MV-4-11 (cell line): ENCODE measurements around the gene ESRRA.
"Not testable (repeated sequence)": the region's sequence is repeated elsewhere in the genome, so short reads cannot be mapped to it uniquely, and the experiment has no call there.

Experiments used
- DNase-seq: peaks from one replicate; lab custom pipeline; 2025; lab: John Stamatoyannopoulos, UW

The ESRRA gene

GRCh38 chr11:64292460-64293254 is 12.7 kb upstream of the ESRRA start:
- DNase-seq: no peak

- DNase-seq: no peak
These were observed 10.6 kb upstream of the ESRRA start for GRCh38 chr11:64294774-64295173.

DNA sequence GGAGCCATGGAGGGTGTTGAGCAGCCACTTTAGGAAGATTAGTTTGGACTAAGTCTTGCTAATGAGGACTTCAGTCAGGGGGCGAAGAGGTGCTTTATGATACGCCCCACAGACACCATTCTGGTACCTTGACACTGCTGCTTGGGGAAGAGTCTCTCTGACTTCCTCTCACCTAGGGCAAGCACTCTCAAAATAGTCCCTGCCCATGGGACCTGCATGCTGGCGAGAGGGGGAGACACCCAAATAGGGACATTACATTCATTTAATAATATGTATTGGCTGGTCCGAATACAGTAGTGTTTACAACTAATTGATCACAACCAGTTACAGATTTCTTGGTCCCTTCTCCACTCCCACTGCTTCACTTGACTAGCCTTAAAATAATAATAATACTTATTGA is 9.6 kb upstream of the ESRRA start:
- no peak for DNase-seq

GRCh38 chr11:64296236-64296635 is 9.1 kb upstream of the ESRRA start:
- DNase-seq: no peak

DNA sequence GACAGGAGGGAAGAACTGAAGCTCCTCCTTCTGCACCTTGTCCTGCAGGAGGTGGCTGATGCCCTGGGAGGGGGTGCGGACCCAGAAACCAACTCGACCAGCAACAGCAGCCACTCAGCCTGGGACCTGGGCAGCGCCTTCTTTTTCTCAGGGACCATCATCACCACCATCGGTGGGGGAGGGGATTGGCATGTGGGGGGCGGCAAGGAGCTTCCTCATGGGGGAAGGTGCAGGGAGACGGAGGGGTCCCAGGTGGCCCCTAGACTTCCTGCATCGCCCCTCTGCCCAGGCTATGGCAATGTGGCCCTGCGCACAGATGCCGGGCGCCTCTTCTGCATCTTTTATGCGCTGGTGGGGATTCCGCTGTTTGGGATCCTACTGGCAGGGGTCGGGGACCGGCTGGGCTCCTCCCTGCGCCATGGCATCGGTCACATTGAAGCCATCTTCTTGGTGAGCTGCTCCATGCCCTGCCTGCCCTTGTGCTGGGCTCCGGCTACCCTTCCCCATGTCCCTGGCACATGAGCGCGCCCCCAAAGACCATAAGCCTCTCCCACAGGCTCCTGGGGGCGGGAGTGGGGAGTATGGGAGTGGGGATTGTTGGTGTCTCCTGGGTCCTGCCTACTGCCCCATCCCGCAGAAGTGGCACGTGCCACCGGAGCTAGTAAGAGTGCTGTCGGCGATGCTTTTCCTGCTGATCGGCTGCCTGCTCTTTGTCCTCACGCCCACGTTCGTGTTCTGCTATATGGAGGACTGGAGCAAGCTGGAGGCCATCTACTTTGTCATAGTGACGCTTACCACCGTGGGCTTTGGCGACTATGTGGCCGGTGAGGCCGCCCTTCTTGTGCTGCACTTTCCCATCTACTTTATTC is 8.3 kb upstream of the ESRRA start:
- no peak for DNase-seq

GRCh38 chr11:64297699-64298358 is 7.5 kb upstream of the ESRRA start:
- DNase-seq: no peak

DNA sequence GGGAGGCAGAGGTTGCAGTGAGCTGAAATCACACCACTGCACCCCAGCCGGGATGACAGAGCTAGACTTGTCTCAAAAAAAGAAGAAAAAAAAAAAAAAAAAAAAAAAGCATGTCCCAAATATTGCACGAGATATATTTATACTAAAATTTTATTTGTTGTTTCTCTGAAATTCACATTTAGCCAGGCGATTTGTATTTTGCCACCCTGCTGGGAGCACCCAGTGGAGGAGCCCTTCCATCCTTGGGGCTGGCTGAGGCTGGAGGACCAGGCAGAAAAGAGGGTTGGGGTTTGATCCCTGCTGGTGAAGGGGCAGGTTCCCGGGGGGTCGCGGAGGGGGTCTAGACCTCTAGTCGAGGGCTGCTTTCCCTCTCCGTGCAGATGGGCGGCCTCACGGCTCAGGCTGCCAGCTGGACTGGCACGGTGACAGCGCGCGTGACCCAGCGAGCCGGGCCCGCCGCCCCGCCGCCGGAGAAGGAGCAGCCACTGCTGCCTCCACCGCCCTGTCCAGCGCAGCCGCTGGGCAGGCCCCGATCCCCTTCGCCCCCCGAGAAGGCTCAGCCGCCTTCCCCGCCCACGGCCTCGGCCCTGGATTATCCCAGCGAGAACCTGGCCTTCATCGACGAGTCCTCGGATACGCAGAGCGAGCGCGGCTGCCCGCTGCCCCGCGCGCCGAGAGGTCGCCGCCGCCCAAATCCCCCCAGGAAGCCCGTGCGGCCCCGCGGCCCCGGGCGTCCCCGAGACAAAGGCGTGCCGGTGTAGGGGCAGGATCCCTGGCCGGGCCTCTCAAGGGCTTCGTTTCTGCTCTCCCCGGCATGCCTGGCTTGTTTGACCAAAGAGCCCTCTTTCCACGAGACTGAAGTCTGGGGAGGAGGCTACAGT is 6.1 kb upstream of the ESRRA start:
- no peak for DNase-seq

- no peak for DNase-seq
These were observed 5.3 kb upstream of the ESRRA start, which contains the start of gene CATSPERZ for GRCh38 chr11:64299847-64300648. CATSPERZ (plus strand) TSS chr11:64300358; CDS start chr11:64300411, 53 bp downstream.

DNA sequence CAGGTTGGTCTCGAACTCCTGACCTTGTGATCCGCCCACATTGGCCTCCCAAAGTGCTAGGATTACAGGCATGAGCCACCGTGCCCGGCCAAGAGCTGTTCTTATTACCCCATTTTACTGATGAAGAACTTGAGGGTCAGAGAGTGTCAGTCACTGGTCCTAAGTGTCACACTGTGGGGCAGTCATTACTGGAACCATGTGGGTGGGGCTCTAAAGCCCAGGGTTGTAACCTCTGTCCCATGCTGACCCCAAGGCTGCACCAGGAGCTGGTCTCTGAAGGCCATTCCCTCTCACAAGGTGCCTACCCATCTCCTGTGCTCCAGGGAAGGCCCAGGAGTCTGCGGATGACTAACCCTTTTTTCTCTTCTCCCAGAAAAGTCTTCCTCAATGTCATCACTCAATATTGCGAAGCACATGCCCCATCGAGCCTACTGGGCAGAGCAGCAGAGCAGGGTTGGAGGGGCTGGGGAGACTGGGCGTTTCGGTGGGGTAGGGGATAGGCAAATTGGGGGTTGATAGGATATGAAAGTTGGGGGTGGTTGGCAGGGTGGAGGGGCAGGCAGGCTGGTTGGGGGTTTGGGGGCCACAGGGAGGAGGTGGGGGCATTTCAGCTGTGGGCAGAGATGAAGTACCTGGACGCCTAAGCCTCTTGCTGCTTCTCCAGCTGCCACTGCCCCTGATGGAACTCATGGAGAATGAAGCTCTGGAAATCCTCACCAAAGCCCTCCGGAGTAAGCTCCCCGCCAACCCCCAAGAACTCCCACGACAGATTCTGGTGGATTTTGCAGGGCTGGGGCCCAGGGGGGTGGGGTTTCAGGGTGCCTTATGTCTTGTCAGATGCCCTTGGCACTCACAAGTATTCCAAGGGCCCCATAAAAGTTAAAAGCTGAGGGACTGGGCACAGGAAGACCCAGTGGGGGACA is 2.0 kb upstream of the ESRRA start:
- no peak for DNase-seq

DNA sequence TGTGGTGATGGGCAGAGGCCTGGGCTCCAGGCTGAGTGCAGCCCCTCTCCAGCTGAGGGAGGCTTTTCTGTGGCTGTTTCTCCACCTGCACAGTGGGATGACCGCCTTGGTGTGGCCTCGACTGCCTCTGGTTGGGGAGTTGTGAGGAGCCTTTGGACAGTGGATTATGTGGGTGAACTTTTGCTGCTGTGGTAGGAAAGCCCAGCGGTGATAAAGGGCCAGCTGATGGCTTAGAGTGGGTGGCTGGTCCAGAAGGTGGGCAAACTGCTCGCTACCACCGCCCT is 1.4 kb upstream of the ESRRA start:
- DNase-seq: no peak

DNA sequence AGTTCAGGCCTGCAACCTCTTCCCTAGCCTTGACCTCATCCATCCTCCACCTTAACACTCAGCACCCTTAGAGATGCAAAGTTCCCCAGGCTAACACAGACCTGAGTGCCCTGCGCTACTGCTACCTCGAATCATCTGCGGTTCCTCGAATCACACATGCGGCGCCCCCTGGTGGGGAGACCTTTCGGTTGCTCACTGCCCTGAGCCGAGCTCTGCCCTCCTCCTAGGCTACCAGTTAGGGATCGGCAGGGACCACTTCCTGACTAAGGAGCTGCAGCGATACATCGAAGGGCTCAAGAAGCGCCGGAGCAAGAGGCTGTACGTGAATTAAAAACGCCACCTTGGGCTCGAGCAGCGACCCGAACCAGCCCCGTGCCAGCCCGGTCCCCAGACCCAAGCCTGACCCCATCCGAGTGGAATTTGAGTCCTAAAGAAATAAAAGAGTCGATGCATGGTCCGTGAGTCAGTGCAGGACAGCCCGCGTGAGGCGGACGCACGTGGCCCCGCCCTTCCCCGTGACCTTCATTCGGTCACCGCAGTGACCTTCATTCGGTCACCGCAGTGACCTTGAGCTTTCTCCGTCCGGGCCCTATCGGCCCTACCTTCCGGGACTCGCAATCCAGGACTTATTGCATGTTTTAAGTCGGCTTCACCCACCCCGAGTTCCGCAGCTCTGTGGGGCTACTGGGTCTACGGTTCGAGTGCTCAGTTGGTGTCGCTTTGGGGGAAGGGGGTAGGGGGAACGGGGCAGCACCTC is 830 bp upstream of the ESRRA start:
- DNase-seq: peak; percentile 93

GRCh38 chr11:64305691-64306562 is 603 bp downstream of the ESRRA start:
- DNase-seq: peak; percentile 82

GRCh38 chr11:64306563-64306875 is 1.2 kb downstream of the ESRRA start:
- DNase-seq: no peak

GRCh38 chr11:64306876-64307622 is 1.7 kb downstream of the ESRRA start:
- no peak for DNase-seq

- not testable (repeated sequence) for DNase-seq
These were observed 2.5 kb downstream of the ESRRA start for GRCh38 chr11:64307795-64308194.

- DNase-seq: no peak
These were observed 7.6 kb downstream of the ESRRA start for GRCh38 chr11:64312947-64313346.

GRCh38 chr11:64313491-64314145 is 8.3 kb downstream of the ESRRA start:
- peak; percentile 79 for DNase-seq
